H1 (cell line): Measurements from ENCODE around the gene TAS2R41.

ENCODE experiments used
- BACH1 ChIP-seq: IDR thresholded peaks from 2 replicates; pipeline ENCODE4 v1.6.1; 2012; ENCODE audit warnings: low read length, improper control_type of control experiment
- EP300 ChIP-seq, 2 experiments: IDR thresholded peaks; 1 replicate in 1 of 2; 2 replicates in 1 of 2; pipeline ENCODE4 v1.6.1; 2011 to 2012; ENCODE audit warnings: low read depth in 2 of 2, low read length in 2 of 2, mild to moderate bottlenecking in 2 of 2, borderline replicate concordance in 1 of 2, inconsistent platforms in 1 of 2, moderate library complexity in 1 of 2
- EZH2 ChIP-seq: fragments of 200-600 bp; sonication (generic); IDR thresholded peaks from 2 replicates; pipeline ENCODE4 v1.7.1; 2012; ENCODE audit warnings: low read depth, mild to moderate bottlenecking, moderate library complexity, low read length, inconsistent platforms; ENCODE audit not compliant: severe bottlenecking
- KDM1A ChIP-seq: fragments of 200-600, 300-600 bp; sonication (generic); IDR thresholded peaks from 2 replicates; pipeline ENCODE4 v1.7.1; 2016; ENCODE audit warnings: mild to moderate bottlenecking, low read length, borderline replicate concordance
- KDM4A ChIP-seq: IDR thresholded peaks from one replicate; pipeline ENCODE4 v1.7.1; 2012; ENCODE audit warnings: low read depth, mild to moderate bottlenecking, moderate library complexity, low read length, inconsistent platforms; ENCODE audit not compliant: severe bottlenecking
- POLR2A ChIP-seq, 2 experiments: IDR thresholded peaks; 1 replicate in 1 of 2; 2 replicates in 1 of 2; pipeline ENCODE4 v1.6.1; 2011; ENCODE audit warnings: low read depth in 2 of 2, low read length in 2 of 2, mild to moderate bottlenecking in 2 of 2; ENCODE audit errors: control extremely low read depth in 1 of 2
- POLR2AphosphoS5 ChIP-seq: IDR thresholded peaks from 2 replicates; pipeline ENCODE4 v1.6.1; 2011; ENCODE audit warnings: low read depth, low read length
- RAD21 ChIP-seq, 2 experiments: IDR thresholded peaks in 1 of 2; conservative IDR thresholded peaks in 1 of 2; 2 replicates each; pipeline ENCODE4 v1.6.1; 2011; ENCODE audit warnings: low read depth in 2 of 2, low read length in 2 of 2, improper control_type of control experiment in 1 of 2, inconsistent platforms in 1 of 2, mild to moderate bottlenecking in 1 of 2, moderate library complexity in 1 of 2
- RXRA ChIP-seq: IDR thresholded peaks from 2 replicates; pipeline ENCODE4 v1.6.1; 2011; ENCODE audit warnings: low read depth, mild to moderate bottlenecking, low read length, moderate library complexity; ENCODE audit not compliant: insufficient read depth
- SAP30 ChIP-seq: fragments of 300-600 bp; sonication (generic); IDR thresholded peaks from 2 replicates; pipeline ENCODE4 v1.7.1; 2012; ENCODE audit warnings: low read length, moderate library complexity, mild to moderate bottlenecking, inconsistent platforms; ENCODE audit not compliant: insufficient read depth, insufficient replicate concordance
- SRF ChIP-seq: IDR thresholded peaks from 2 replicates; pipeline ENCODE4 v1.6.1; 2011; ENCODE audit warnings: mild to moderate bottlenecking, low read depth, low read length, moderate library complexity
- TF ChIP-seq, protein P1 (sequence below), 3 experiments: IDR thresholded peaks; 1 replicate in 2 of 3; 2 replicates in 1 of 3; pipeline versions ENCODE4 v1.5.1 to v1.6.1; 2011; ENCODE audit warnings: low read length in 3 of 3, mild to moderate bottlenecking in 3 of 3, inconsistent platforms in 2 of 3, low read depth in 1 of 3, moderate library complexity in 1 of 3; ENCODE audit not compliant: insufficient read depth in 1 of 3; ENCODE audit errors: control extremely low read depth in 1 of 3
- TF ChIP-seq, protein P2 (sequence below): IDR thresholded peaks from 2 replicates; pipeline ENCODE4 v1.6.1; 2011; ENCODE audit warnings: low read length, improper control_type of control experiment
- TF ChIP-seq, protein P3 (sequence below): IDR thresholded peaks from 2 replicates; pipeline ENCODE4 v1.6.1; 2012; ENCODE audit warnings: low read length, inconsistent platforms

DNA sequence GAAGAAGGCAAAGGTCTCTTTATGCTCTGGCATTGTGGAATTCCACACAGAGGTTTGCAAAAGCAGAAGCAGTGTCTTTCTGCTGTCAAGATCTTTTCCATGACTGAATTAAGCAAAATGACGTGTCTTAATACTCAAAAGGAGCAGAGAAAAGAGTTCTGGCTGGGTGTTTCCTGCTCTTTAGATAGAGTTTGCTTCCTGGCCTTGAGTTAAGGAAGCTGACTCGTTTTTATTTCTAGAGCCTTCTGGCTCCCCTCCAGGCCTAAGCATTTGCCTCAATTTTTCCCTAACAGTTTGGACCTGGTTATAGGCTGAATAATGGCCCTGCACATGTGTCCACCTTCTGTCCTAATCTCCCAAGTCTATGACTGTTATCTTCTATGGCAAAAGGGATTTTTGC is 21.6 kb downstream of the TAS2R41 start:
- TF ChIP-seq SRF (no peak), RAD21 (IDR thresholded peaks at IDR 0.05 in 1 of 2, conservative IDR thresholded peaks at IDR 0.05 in 1 of 2; ENCODE audit: low read depth in 2 of 2, low read length in 2 of 2) (no peak), EP300 (IDR thresholded peaks at IDR 0.05; ENCODE audit: borderline replicate concordance in 1 of 2, low read depth in 2 of 2, low read length in 2 of 2) (no peak), POLR2AphosphoS5 (no peak), POLR2A (IDR thresholded peaks at IDR 0.05; ENCODE audit: control extremely low read depth in 1 of 2, low read depth in 2 of 2, low read length in 2 of 2) (no peak), KDM1A (no peak), RXRA (no peak), KDM4A (no peak), EZH2 (no peak), SAP30 (no peak), BACH1 (no peak)
- TF ChIP-seq, protein P1, sequence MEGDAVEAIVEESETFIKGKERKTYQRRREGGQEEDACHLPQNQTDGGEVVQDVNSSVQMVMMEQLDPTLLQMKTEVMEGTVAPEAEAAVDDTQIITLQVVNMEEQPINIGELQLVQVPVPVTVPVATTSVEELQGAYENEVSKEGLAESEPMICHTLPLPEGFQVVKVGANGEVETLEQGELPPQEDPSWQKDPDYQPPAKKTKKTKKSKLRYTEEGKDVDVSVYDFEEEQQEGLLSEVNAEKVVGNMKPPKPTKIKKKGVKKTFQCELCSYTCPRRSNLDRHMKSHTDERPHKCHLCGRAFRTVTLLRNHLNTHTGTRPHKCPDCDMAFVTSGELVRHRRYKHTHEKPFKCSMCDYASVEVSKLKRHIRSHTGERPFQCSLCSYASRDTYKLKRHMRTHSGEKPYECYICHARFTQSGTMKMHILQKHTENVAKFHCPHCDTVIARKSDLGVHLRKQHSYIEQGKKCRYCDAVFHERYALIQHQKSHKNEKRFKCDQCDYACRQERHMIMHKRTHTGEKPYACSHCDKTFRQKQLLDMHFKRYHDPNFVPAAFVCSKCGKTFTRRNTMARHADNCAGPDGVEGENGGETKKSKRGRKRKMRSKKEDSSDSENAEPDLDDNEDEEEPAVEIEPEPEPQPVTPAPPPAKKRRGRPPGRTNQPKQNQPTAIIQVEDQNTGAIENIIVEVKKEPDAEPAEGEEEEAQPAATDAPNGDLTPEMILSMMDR (IDR thresholded peaks at IDR 0.05; ENCODE audit: control extremely low read depth in 1 of 3, insufficient read depth in 1 of 3, low read depth in 1 of 3, low read length in 3 of 3) = no peak
- TF ChIP-seq, protein P2, sequence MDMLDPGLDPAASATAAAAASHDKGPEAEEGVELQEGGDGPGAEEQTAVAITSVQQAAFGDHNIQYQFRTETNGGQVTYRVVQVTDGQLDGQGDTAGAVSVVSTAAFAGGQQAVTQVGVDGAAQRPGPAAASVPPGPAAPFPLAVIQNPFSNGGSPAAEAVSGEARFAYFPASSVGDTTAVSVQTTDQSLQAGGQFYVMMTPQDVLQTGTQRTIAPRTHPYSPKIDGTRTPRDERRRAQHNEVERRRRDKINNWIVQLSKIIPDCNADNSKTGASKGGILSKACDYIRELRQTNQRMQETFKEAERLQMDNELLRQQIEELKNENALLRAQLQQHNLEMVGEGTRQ = no peak
- TF ChIP-seq, protein P3, sequence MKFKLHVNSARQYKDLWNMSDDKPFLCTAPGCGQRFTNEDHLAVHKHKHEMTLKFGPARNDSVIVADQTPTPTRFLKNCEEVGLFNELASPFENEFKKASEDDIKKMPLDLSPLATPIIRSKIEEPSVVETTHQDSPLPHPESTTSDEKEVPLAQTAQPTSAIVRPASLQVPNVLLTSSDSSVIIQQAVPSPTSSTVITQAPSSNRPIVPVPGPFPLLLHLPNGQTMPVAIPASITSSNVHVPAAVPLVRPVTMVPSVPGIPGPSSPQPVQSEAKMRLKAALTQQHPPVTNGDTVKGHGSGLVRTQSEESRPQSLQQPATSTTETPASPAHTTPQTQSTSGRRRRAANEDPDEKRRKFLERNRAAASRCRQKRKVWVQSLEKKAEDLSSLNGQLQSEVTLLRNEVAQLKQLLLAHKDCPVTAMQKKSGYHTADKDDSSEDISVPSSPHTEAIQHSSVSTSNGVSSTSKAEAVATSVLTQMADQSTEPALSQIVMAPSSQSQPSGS = no peak
